ENCODE results near the gene AKAP13.

AKAP13 gene

DNA sequence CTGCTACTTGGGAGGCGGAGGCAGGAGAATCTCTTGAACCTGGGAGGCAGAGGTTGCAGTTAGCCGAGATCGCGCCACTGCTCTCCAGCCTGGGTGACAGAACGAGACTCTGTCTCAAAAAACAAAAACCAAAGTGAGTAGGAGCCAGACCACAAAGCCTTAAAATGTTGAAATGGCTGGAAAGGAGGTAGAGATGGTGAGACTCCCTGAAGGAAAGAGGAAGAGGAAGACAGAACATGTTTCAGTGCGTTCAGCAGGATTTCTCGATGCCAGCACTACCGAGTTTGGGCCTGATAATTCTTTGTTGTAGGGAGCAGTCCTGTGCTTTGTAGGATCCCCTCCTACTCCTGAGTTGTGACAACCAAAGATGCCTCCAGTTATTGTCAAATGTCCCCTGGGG, 189.9 kb downstream of the AKAP13 start:
- DNase-seq (ENCODE audit: low spot score), result no peak
- TF ChIP-seq, protein P1, sequence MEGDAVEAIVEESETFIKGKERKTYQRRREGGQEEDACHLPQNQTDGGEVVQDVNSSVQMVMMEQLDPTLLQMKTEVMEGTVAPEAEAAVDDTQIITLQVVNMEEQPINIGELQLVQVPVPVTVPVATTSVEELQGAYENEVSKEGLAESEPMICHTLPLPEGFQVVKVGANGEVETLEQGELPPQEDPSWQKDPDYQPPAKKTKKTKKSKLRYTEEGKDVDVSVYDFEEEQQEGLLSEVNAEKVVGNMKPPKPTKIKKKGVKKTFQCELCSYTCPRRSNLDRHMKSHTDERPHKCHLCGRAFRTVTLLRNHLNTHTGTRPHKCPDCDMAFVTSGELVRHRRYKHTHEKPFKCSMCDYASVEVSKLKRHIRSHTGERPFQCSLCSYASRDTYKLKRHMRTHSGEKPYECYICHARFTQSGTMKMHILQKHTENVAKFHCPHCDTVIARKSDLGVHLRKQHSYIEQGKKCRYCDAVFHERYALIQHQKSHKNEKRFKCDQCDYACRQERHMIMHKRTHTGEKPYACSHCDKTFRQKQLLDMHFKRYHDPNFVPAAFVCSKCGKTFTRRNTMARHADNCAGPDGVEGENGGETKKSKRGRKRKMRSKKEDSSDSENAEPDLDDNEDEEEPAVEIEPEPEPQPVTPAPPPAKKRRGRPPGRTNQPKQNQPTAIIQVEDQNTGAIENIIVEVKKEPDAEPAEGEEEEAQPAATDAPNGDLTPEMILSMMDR (IDR thresholded peaks at IDR 0.05; ENCODE audit: extremely low read depth, missing control alignments), result no peak

GRCh38 chr15:85571780-85572179, 191.4 kb downstream of the AKAP13 start:
- TF ChIP-seq, protein P1 (IDR thresholded peaks at IDR 0.05; ENCODE audit: extremely low read depth, missing control alignments), result no peak
- no peak for DNase-seq (ENCODE audit: low spot score)

GRCh38 chr15:85576392-85576791, 196.0 kb downstream of the AKAP13 start:
- DNase-seq (ENCODE audit: low spot score), result no peak

DNA sequence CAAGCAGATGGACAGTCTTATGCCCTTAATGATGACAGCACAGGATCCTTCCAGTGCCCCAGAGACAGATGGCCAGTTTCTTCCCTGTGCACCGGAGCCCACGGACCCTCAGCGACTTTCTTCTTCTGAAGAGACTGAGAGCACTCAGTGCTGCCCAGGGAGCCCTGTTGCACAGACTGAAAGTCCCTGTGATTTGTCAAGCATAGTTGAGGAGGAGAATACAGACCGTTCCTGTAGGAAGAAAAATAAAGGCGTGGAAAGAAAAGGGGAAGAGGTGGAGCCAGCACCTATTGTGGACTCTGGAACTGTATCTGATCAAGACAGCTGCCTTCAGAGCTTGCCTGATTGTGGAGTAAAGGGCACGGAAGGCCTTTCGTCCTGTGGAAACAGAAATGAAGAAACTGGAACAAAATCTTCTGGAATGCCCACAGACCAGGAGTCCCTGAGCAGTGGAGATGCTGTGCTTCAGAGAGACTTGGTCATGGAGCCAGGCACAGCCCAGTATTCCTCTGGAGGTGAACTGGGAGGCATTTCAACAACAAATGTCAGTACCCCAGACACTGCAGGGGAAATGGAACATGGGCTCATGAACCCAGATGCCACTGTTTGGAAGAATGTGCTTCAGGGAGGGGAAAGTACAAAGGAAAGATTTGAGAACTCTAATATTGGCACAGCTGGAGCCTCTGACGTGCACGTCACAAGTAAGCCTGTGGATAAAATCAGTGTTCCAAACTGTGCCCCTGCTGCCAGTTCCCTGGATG, 198.7 kb downstream of the AKAP13 start:
- TF ChIP-seq, protein P1 (IDR thresholded peaks at IDR 0.05; ENCODE audit: extremely low read depth, missing control alignments), result no peak
- no peak for DNase-seq (ENCODE audit: low spot score)

More at GRCh38 chr15:85576392-85576791, 196.0 kb downstream of the AKAP13 start:
- TF ChIP-seq, protein P1 (IDR thresholded peaks at IDR 0.05; ENCODE audit: extremely low read depth, missing control alignments), result no peak

GRCh38 chr15:85579957-85580694, 199.7 kb downstream of the AKAP13 start:
- DNase-seq (ENCODE audit: low spot score), result no peak

GRCh38 chr15:85580879-85581278, 200.5 kb downstream of the AKAP13 start:
- TF ChIP-seq, protein P1 (IDR thresholded peaks at IDR 0.05; ENCODE audit: extremely low read depth, missing control alignments), result no peak
- no peak for DNase-seq (ENCODE audit: low spot score)

More at GRCh38 chr15:85579957-85580694, 199.7 kb downstream of the AKAP13 start:
- TF ChIP-seq, protein P1 (IDR thresholded peaks at IDR 0.05; ENCODE audit: extremely low read depth, missing control alignments), result no peak

DNA sequence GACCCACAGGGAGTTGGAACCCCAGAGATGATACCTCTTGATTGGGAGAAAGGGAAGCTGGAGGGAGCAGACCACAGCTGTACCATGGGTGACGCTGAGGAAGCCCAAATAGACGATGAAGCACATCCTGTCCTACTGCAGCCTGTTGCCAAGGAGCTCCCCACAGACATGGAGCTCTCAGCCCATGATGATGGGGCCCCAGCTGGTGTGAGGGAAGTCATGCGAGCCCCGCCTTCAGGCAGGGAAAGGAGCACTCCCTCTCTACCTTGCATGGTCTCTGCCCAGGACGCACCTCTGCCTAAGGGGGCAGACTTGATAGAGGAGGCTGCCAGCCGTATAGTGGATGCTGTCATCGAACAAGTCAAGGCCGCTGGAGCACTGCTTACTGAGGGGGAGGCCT, 201.1 kb downstream of the AKAP13 start:
- TF ChIP-seq, protein P1 (IDR thresholded peaks at IDR 0.05; ENCODE audit: extremely low read depth, missing control alignments), result no peak
- DNase-seq (ENCODE audit: low spot score), result peak; percentile 23
